Measurements from ENCODE around the gene USP32. TPM values are rescaled to one million over a fixed set of nuclear protein-coding genes. Genes with fewer than 3 reads are reported as not detected.

The USP32 gene
- total and polyA plus RNA-seq, 2 of the 8 experiments (the other 6 are each of a cell fraction or from before 2014, with no cell fraction given), result 29.6 to 112 TPM

GRCh38 chr17:60323754-60324153 is 68.2 kb downstream of the USP32 start:
- no peak for DNase-seq (ENCODE audit: low read depth in 1 of 2, low spot score in 2 of 2)
- no peak overlapping the region for H4K8ac ChIP-seq (ENCODE audit: extremely low read depth, insufficient read depth, low read length)
- no peak overlapping the region for H3K27ac ChIP-seq (ENCODE audit: low read depth, low read length)
- H2AFZ ChIP-seq (ENCODE audit: low read length), result no peak overlapping the region
- H2BK15ac ChIP-seq (ENCODE audit: low read length), result no peak overlapping the region
- no peak overlapping the region for H3K4me3 ChIP-seq (ENCODE audit: extremely low read depth in 1 of 4, insufficient read depth in 2 of 4, low read depth in 3 of 4, low read length in 4 of 4)
- no peak overlapping the region for H3K4me2 ChIP-seq (ENCODE audit: insufficient read depth in 1 of 2, low read depth in 2 of 2, low read length in 2 of 2)
- no peak overlapping the region for H3K4ac ChIP-seq (replicated peaks; ENCODE audit: insufficient read length, low read depth, low read length)
- peaks cover 10 to 18% of the 10 kb centered on the region in 2 experiments for H4K20me1 ChIP-seq (replicated peaks in 1 of 2; ENCODE audit: control insufficient read depth in 1 of 2, insufficient read depth in 2 of 2, low read length in 2 of 2)
- H3K14ac ChIP-seq (ENCODE audit: insufficient read length), result no peak overlapping the region
- no peak overlapping the region for H3K23ac ChIP-seq (ENCODE audit: insufficient read length)
- no peak overlapping the region for H2BK20ac ChIP-seq (ENCODE audit: low read length)
- no peak for FAIRE-seq
- no peak overlapping the region for H2AK5ac ChIP-seq (ENCODE audit: low read depth, low read length)
- 0 out of 2 replicates have a peak, but pooled peaks cover 12% of the 10 kb centered on the region for H3K79me1 ChIP-seq (ENCODE audit: low read depth, low read length)
- POLR2A ChIA-PET (ENCODE audit: partially characterized antibody), result no interaction called here
- H2BK120ac ChIP-seq (replicated peaks; ENCODE audit: low read depth, low read length), result no peak overlapping the region
- 93% methylated on average over 1 of the region's 1 CpG; no CpG with 5 or more reads in 1 of the 2 experiments for WGBS, 2 experiments (ENCODE audit: extremely low coverage in 1 of 2, insufficient coverage in 1 of 2, insufficient read length in 1 of 2, insufficient replicate concordance in 2 of 2, low coverage in 1 of 2, low lambda C conversion rate in 2 of 2, missing lambda C conversion rate in 1 of 2)
- H3K27me3 ChIP-seq (replicated peaks in 1 of 4; ENCODE audit: control insufficient read depth in 3 of 4, extremely low read depth in 1 of 4, insufficient read depth in 3 of 4, low read length in 3 of 4), result no peaks in the 10 kb centered on the region
- no peak overlapping the region for H3K18ac ChIP-seq (ENCODE audit: extremely low read depth, low read length)
- CTCF ChIA-PET (ENCODE audit: partially characterized antibody), result interaction anchor here (0.7 kb wide), 1 partner anchor 10 kb away, joined by 3 read pairs; no protein-coding TSS in a partner anchor
- H3K36me3 ChIP-seq (ENCODE audit: control insufficient read depth in 2 of 4, insufficient read depth in 4 of 4, low read length in 3 of 4), result no peaks in the 10 kb centered on the region
- H2BK5ac ChIP-seq (ENCODE audit: low read depth, low read length), result no peak overlapping the region
- no peak overlapping the region for H4K5ac ChIP-seq (ENCODE audit: insufficient read length, low read depth, low read length)
- no peak overlapping the region for H2BK12ac ChIP-seq (ENCODE audit: low read depth, low read length)
- H3K9me3 ChIP-seq (ENCODE audit: insufficient read depth in 2 of 2, low read depth in 1 of 2, low read length in 1 of 2), result no peaks in the 10 kb centered on the region
- peaks cover 6 to 17% (median 13%) of the 10 kb centered on the region in 4 experiments for H3K4me1 ChIP-seq (replicated peaks in 1 of 4; ENCODE audit: control insufficient read depth in 3 of 4, insufficient read depth in 4 of 4, low read length in 3 of 4)
- TF ChIP-seq RAD21 (IDR thresholded peaks at IDR 0.05 in 1 of 2, conservative IDR thresholded peaks at IDR 0.05 in 1 of 2; ENCODE audit: low read depth in 2 of 2, low read length in 2 of 2), result no peak
- no peak for TF ChIP-seq GTF2F1 (IDR thresholded peaks at IDR 0.05; ENCODE audit: borderline replicate concordance, low read depth, low read length)
- no peak for TF ChIP-seq TAF7 (optimal IDR thresholded peaks at IDR 0.05; ENCODE audit: borderline replicate concordance, low read depth, low read length)
- no peak overlapping the region for H3K9ac ChIP-seq (replicated peaks in 1 of 4; ENCODE audit: extremely low read depth in 1 of 4, low read depth in 3 of 4, low read length in 3 of 4)
- no peak overlapping the region for H3K56ac ChIP-seq (replicated peaks; ENCODE audit: insufficient read length, low read depth, low read length)
- no peak overlapping the region for H4K91ac ChIP-seq (replicated peaks; ENCODE audit: insufficient read length, low read length)
- no peaks in the 10 kb centered on the region for H3K23me2 ChIP-seq (ENCODE audit: low read depth, low read length)
- peaks cover 8 to 90% of the 10 kb centered on the region in 2 experiments; a peak in 3 of 4 replicates for H3K79me2 ChIP-seq (ENCODE audit: control insufficient read depth in 1 of 2, insufficient read depth in 2 of 2, low read length in 2 of 2)
